ENCODE measurements around the gene GPX7.

The GPX7 gene

GRCh38 chr1:52588027-52588426 is 14.1 kb upstream of the GPX7 start:
- H3K4me3 ChIP-seq (ENCODE audit: low read length in 2 of 2), result no peak overlapping the region
- H3K27me3 ChIP-seq (ENCODE audit: control insufficient read depth in 1 of 2, insufficient read depth in 2 of 2, low read length in 2 of 2), result peaks cover 0 to 2% of the 10 kb centered on the region in 2 donors
- H3K9me3 ChIP-seq (ENCODE audit: control insufficient read depth in 2 of 2, low read length in 2 of 2), result no peaks in the 10 kb centered on the region
- H3K27ac ChIP-seq (ENCODE audit: low read length), result no peak overlapping the region
- H3K9ac ChIP-seq (ENCODE audit: low read length in 2 of 2), result no peak overlapping the region
- no peaks in the 10 kb centered on the region for H3K36me3 ChIP-seq (ENCODE audit: control insufficient read depth in 2 of 2, insufficient read depth in 2 of 2, low read length in 2 of 2)
- no peaks in the 10 kb centered on the region for H3K4me1 ChIP-seq (ENCODE audit: control insufficient read depth, insufficient read depth, low read length)

DNA sequence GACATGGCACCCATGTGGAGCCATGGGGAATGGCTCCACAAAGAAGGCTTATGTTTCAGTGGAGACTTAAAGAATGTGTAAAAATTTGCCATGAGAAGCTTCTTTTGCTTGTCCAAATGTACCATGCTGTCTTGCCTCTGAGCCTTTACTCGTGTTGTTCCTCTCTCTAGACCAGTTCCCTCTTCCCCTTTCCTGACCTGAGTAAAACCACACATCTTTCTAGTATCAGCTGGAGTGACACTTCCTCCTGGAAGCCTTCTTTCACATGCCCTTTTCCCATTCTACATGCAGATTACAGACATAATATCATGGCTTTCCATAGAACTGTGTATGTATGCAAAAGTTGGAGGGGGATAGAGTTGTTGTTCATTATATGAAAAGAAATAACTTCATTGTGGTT is 13.6 kb upstream of the GPX7 start:
- Histone ChIP-seq H3K27ac (ENCODE audit: low read length) (no peak overlapping the region), H3K4me3 (ENCODE audit: low read length in 2 of 2) (no peak overlapping the region), H3K36me3 (ENCODE audit: control insufficient read depth in 2 of 2, insufficient read depth in 2 of 2, low read length in 2 of 2) (no peaks in the 10 kb centered on the region), H3K9ac (ENCODE audit: low read length in 2 of 2) (no peak overlapping the region), H3K4me1 (ENCODE audit: control insufficient read depth, insufficient read depth, low read length) (no peaks in the 10 kb centered on the region), H3K27me3 (ENCODE audit: control insufficient read depth in 1 of 2, insufficient read depth in 2 of 2, low read length in 2 of 2) (peaks cover 0 to 2% of the 10 kb centered on the region in 2 donors), H3K9me3 (ENCODE audit: control insufficient read depth in 2 of 2, low read length in 2 of 2) (no peaks in the 10 kb centered on the region)

DNA sequence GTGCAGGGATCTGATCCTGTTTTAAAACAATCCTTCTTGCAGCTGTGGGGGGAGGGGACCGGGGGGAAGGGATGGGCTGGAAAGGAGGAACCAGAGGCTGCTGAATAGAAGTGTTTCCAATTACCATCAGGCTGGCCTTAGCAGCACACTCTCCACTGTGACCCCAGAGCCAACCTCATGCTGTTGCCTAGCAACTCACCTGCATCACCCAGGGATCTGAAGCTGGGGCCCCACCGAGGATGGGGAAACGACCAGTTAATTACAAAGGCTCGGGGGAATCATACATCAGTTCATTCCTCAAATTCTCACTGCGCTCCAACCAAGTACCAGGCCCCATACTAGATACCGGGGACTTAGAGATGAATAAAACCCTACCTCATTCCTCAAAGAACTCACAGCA is 11.9 kb upstream of the GPX7 start:
- H3K4me1 ChIP-seq (ENCODE audit: control insufficient read depth, insufficient read depth, low read length), result no peaks in the 10 kb centered on the region
- H3K27ac ChIP-seq (ENCODE audit: low read length), result no peak overlapping the region
- no peaks in the 10 kb centered on the region for H3K9me3 ChIP-seq (ENCODE audit: control insufficient read depth in 2 of 2, low read length in 2 of 2)
- no peak overlapping the region for H3K4me3 ChIP-seq (ENCODE audit: low read length in 2 of 2)
- H3K9ac ChIP-seq (ENCODE audit: low read length in 2 of 2), result no peak overlapping the region
- H3K36me3 ChIP-seq (ENCODE audit: control insufficient read depth in 2 of 2, insufficient read depth in 2 of 2, low read length in 2 of 2), result no peaks in the 10 kb centered on the region
- H3K27me3 ChIP-seq (ENCODE audit: control insufficient read depth in 1 of 2, insufficient read depth in 2 of 2, low read length in 2 of 2), result no peaks in the 10 kb centered on the region

DNA sequence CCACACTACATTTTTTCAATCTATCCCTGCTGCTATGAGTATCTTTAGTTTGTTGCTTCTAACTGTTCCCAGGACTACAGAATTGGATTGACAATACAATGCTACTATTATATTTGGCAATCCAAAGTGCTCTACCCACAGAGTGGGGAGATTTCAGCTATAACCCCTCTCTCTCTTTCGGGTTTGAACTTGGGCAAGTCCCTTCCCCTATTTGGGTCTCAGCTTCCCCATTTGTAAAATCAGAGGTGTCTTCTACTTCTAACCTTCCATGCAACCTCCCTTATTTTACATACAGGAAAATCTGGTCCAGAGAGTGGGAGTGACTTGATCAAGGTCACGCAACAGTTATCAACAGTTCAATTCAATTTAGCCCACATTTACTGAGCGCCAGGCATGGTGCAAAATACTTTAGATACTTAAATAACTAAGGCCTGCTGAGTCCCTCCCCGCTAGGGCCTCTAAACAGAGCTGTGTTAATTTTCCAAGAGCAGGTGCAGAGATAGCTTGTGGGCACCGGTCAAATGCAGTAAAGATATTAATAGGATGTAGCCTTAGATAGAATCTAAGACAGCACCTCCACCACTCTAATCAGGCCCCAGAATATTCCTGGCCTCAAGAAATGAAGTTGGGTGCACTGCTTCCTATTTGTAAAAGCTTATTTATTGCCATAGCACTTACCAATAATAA is 9.4 kb upstream of the GPX7 start:
- H3K9me3 ChIP-seq (ENCODE audit: control insufficient read depth in 2 of 2, low read length in 2 of 2), result no peaks in the 10 kb centered on the region
- no peak overlapping the region for H3K27ac ChIP-seq (ENCODE audit: low read length)
- no peaks in the 10 kb centered on the region for H3K4me1 ChIP-seq (ENCODE audit: control insufficient read depth, insufficient read depth, low read length)
- H3K9ac ChIP-seq (ENCODE audit: low read length in 2 of 2), result no peak overlapping the region
- no peaks in the 10 kb centered on the region for H3K27me3 ChIP-seq (ENCODE audit: control insufficient read depth in 1 of 2, insufficient read depth in 2 of 2, low read length in 2 of 2)
- no peak overlapping the region for H3K4me3 ChIP-seq (ENCODE audit: low read length in 2 of 2)
- H3K36me3 ChIP-seq (ENCODE audit: control insufficient read depth in 2 of 2, insufficient read depth in 2 of 2, low read length in 2 of 2), result no peaks in the 10 kb centered on the region

GRCh38 chr1:52593495-52593894 is 8.7 kb upstream of the GPX7 start:
- H3K4me3 ChIP-seq (ENCODE audit: low read length in 2 of 2), result no peak overlapping the region
- no peak overlapping the region for H3K27ac ChIP-seq (ENCODE audit: low read length)
- H3K27me3 ChIP-seq (ENCODE audit: control insufficient read depth in 1 of 2, insufficient read depth in 2 of 2, low read length in 2 of 2), result no peaks in the 10 kb centered on the region
- no peaks in the 10 kb centered on the region for H3K36me3 ChIP-seq (ENCODE audit: control insufficient read depth in 2 of 2, insufficient read depth in 2 of 2, low read length in 2 of 2)
- H3K4me1 ChIP-seq (ENCODE audit: control insufficient read depth, insufficient read depth, low read length), result no peaks in the 10 kb centered on the region
- H3K9ac ChIP-seq (ENCODE audit: low read length in 2 of 2), result no peak overlapping the region
- no peaks in the 10 kb centered on the region for H3K9me3 ChIP-seq (ENCODE audit: control insufficient read depth in 2 of 2, low read length in 2 of 2)

DNA sequence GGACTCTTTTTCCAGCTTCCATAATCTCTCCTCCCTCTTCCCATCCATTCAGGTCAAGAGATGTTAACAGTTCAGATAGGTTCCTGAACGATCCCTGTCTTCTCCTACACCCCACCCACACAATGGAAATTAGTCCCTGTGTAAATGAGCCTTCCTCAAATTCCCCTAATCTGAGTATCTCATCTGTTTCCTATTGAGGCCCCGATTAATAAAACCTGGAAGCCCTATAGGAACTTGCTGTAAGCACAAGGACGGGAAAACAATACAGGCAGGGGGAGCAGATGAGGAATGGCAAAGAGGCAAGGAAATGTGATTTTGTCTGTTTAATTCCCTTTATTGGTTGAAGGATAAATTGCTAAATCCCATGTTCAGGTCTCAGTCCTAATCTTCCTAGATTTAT is 7.1 kb upstream of the GPX7 start:
- H3K9ac ChIP-seq (ENCODE audit: low read length in 2 of 2), result no peak overlapping the region
- H3K4me3 ChIP-seq (ENCODE audit: low read length in 2 of 2), result no peak overlapping the region
- H3K9me3 ChIP-seq (ENCODE audit: control insufficient read depth in 2 of 2, low read length in 2 of 2), result no peaks in the 10 kb centered on the region
- no peaks in the 10 kb centered on the region for H3K4me1 ChIP-seq (ENCODE audit: control insufficient read depth, insufficient read depth, low read length)
- H3K36me3 ChIP-seq (ENCODE audit: control insufficient read depth in 2 of 2, insufficient read depth in 2 of 2, low read length in 2 of 2), result no peaks in the 10 kb centered on the region
- no peak overlapping the region for H3K27ac ChIP-seq (ENCODE audit: low read length)
- H3K27me3 ChIP-seq (ENCODE audit: control insufficient read depth in 1 of 2, insufficient read depth in 2 of 2, low read length in 2 of 2), result no peaks in the 10 kb centered on the region

- no peaks in the 10 kb centered on the region for H3K36me3 ChIP-seq (ENCODE audit: control insufficient read depth in 2 of 2, insufficient read depth in 2 of 2, low read length in 2 of 2)
- H3K27me3 ChIP-seq (ENCODE audit: control insufficient read depth in 1 of 2, insufficient read depth in 2 of 2, low read length in 2 of 2), result no peaks in the 10 kb centered on the region
- H3K4me3 ChIP-seq (ENCODE audit: low read length in 2 of 2), result no peak overlapping the region
- H3K9me3 ChIP-seq (ENCODE audit: control insufficient read depth in 2 of 2, low read length in 2 of 2), result no peaks in the 10 kb centered on the region
- no peak overlapping the region for H3K27ac ChIP-seq (ENCODE audit: low read length)
- H3K9ac ChIP-seq (ENCODE audit: low read length in 2 of 2), result no peak overlapping the region
- H3K4me1 ChIP-seq (ENCODE audit: control insufficient read depth, insufficient read depth, low read length), result peaks cover 12% of the 10 kb centered on the region
These were observed 4.3 kb upstream of the GPX7 start for GRCh38 chr1:52597912-52598311.

DNA sequence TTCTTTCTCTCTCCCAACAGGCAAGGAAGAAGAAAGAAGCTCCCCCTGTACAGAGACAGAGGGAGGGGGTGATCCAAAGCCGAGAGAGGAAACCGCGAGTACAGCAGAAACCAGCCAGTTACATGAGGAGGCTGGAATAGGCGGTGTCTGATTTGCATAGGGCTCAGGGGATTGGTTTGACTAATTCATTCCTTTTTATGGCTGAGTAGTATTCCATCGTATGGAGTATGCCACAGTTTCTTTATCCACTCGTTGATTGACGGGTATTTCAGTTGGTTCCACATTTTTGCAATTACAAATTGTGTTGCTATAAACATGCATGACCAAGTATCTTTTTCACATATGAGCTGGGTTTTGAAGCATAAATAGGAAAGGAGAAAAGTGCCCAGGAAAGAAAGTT is 3.4 kb upstream of the GPX7 start:
- H3K4me1 ChIP-seq (ENCODE audit: control insufficient read depth, insufficient read depth, low read length), result peaks cover 20% of the 10 kb centered on the region
- no peaks in the 10 kb centered on the region for H3K27me3 ChIP-seq (ENCODE audit: control insufficient read depth in 1 of 2, insufficient read depth in 2 of 2, low read length in 2 of 2)
- no peak overlapping the region for H3K9ac ChIP-seq (ENCODE audit: low read length in 2 of 2)
- no peak overlapping the region for H3K27ac ChIP-seq (ENCODE audit: low read length)
- H3K36me3 ChIP-seq (ENCODE audit: control insufficient read depth in 2 of 2, insufficient read depth in 2 of 2, low read length in 2 of 2), result no peaks in the 10 kb centered on the region
- no peak overlapping the region for H3K4me3 ChIP-seq (ENCODE audit: low read length in 2 of 2)
- no peaks in the 10 kb centered on the region for H3K9me3 ChIP-seq (ENCODE audit: control insufficient read depth in 2 of 2, low read length in 2 of 2)

DNA sequence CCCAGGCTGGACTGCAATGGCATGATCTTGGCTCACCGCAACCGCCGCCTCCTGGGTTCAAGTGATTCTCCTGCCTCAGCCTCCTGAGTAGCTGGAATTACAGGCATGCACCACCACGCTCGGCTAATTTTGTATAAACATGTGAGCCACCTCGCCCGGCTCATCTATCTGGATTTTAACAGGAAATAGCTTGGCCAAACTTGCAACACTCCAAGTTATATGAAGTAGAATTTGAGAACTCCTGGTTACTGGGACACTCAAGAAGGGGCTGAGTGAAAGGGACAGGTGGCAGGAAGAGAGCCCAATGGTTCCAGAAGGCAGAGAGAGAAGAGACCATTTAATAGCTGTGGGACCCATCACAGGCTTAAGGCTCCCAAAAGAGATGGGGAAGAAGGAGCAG is 2.9 kb upstream of the GPX7 start:
- no peaks in the 10 kb centered on the region for H3K9me3 ChIP-seq (ENCODE audit: control insufficient read depth in 2 of 2, low read length in 2 of 2)
- H3K4me3 ChIP-seq (ENCODE audit: low read length in 2 of 2), result no peak overlapping the region
- no peak overlapping the region for H3K9ac ChIP-seq (ENCODE audit: low read length in 2 of 2)
- H3K4me1 ChIP-seq (ENCODE audit: control insufficient read depth, insufficient read depth, low read length), result peaks cover 24% of the 10 kb centered on the region
- no peaks in the 10 kb centered on the region for H3K36me3 ChIP-seq (ENCODE audit: control insufficient read depth in 2 of 2, insufficient read depth in 2 of 2, low read length in 2 of 2)
- H3K27me3 ChIP-seq (ENCODE audit: control insufficient read depth in 1 of 2, insufficient read depth in 2 of 2, low read length in 2 of 2), result no peaks in the 10 kb centered on the region
- H3K27ac ChIP-seq (ENCODE audit: low read length), result no peak overlapping the region

GRCh38 chr1:52600533-52601179 is 1.5 kb upstream of the GPX7 start:
- Histone ChIP-seq H3K27ac (ENCODE audit: low read length) (no peak overlapping the region), H3K9me3 (ENCODE audit: control insufficient read depth in 2 of 2, low read length in 2 of 2) (no peaks in the 10 kb centered on the region), H3K4me3 (ENCODE audit: low read length in 2 of 2) (no peak overlapping the region), H3K9ac (ENCODE audit: low read length in 2 of 2) (no peak overlapping the region), H3K36me3 (ENCODE audit: control insufficient read depth in 2 of 2, insufficient read depth in 2 of 2, low read length in 2 of 2) (no peaks in the 10 kb centered on the region), H3K4me1 (ENCODE audit: control insufficient read depth, insufficient read depth, low read length) (peaks cover 27% of the 10 kb centered on the region), H3K27me3 (ENCODE audit: control insufficient read depth in 1 of 2, insufficient read depth in 2 of 2, low read length in 2 of 2) (no peaks in the 10 kb centered on the region)

- Histone ChIP-seq H3K9ac (ENCODE audit: low read length in 2 of 2) (peak overlapping the region; percentile 72 to 86), H3K4me3 (ENCODE audit: low read length in 2 of 2) (peak overlapping the region; percentile 66 to 76), H3K9me3 (ENCODE audit: control insufficient read depth in 2 of 2, low read length in 2 of 2) (no peaks in the 10 kb centered on the region), H3K27ac (ENCODE audit: low read length) (peak overlapping the region; percentile 74), H3K27me3 (ENCODE audit: control insufficient read depth in 1 of 2, insufficient read depth in 2 of 2, low read length in 2 of 2) (no peaks in the 10 kb centered on the region), H3K36me3 (ENCODE audit: control insufficient read depth in 2 of 2, insufficient read depth in 2 of 2, low read length in 2 of 2) (peaks cover 0 to 5% of the 10 kb centered on the region in 2 donors), H3K4me1 (ENCODE audit: control insufficient read depth, insufficient read depth, low read length) (peaks cover 27% of the 10 kb centered on the region)
These were observed 652 bp upstream of the GPX7 start for GRCh38 chr1:52601519-52601918.
